Vagina (tissue), 2 donors: ENCODE data around the gene TNFRSF25. TPM values are rescaled to one million over a fixed set of nuclear protein-coding genes. Genes with fewer than 3 reads are reported as not detected.
A peak's percentile ranks its signal among the peaks of the same experiment; 100 is the strongest.
"Not testable (repeated sequence)": the region's sequence is repeated elsewhere in the genome, so short reads cannot be mapped to it uniquely, and the experiment has no call there.

Source experiments
- DNase-seq, 2 donors: peaks; one replicate each; pipeline ENCODE4 v3.0.0-alpha.2; 2017; ENCODE audit errors: extremely low spot score in 2 of 2
- H3K27ac ChIP-seq: fragments of 200-600 bp; sonication (generic); one replicate; pipeline ENCODE4 v1.5.1; 2019
- H3K27me3 ChIP-seq: fragments of 200-600 bp; sonication (generic); one replicate; pipeline ENCODE4 v1.5.1; 2019
- H3K36me3 ChIP-seq, 2 donors: fragments of 200-600 bp; sonication (generic); one replicate each; pipeline ENCODE4 v1.5.1; 2017 to 2019
- H3K4me1 ChIP-seq: fragments of 200-600 bp; sonication (generic); one replicate; pipeline ENCODE4 v1.5.1; 2019
- H3K4me3 ChIP-seq, 2 donors: fragments of 200-600 bp; sonication (generic); 1 replicate in 1 of 2; 2 replicates in 1 of 2; pipeline ENCODE4 v1.5.1; 2016 to 2019
- H3K9me3 ChIP-seq: fragments of 200-600 bp; sonication (generic); one replicate; pipeline ENCODE4 v1.5.1; 2019
- POLR2A ChIP-seq, 2 donors: fragments of 450-650 bp; IDR thresholded peaks; one replicate each; pipeline ENCODE4 v1.6.1; 2017; ENCODE audit warnings: antibody characterized with exemption in 2 of 2, mild to moderate bottlenecking in 2 of 2, moderate library complexity in 2 of 2
- POLR2AphosphoS5 ChIP-seq, 2 donors: sonication (generic); formaldehyde crosslinking; IDR thresholded peaks; one replicate each; pipeline ENCODE4 v1.9.0; 2017; ENCODE audit warnings: antibody characterized with exemption in 2 of 2, mild to moderate bottlenecking in 2 of 2, low read depth in 1 of 2; ENCODE audit not compliant: insufficient read depth in 1 of 2
- intact Hi-C: fragments of 100-400 bp; cut with DNase I; formaldehyde crosslinking; loops from one replicate; pipeline ENCODE4 v1.15.1; 2023
- total RNA-seq: library from RNA; depleted of rRNA; stranded (reverse); fragments of >200 nt; gene quantifications from one replicate; pipeline ENCODE4 v1.2.3, GENCODE V29; 2016
- TF ChIP-seq, protein P1 (sequence below), 3 experiments: fragments of 450-650 bp in 2 of 3; fragments of 200-600 bp in 1 of 3; sonication (generic) in 1 of 3; IDR thresholded peaks; one replicate each; pipeline ENCODE4 v1.5.1; 2017 to 2019; ENCODE audit warnings: antibody characterized with exemption in 3 of 3, mild to moderate bottlenecking in 2 of 3, moderate library complexity in 2 of 3

Gene TNFRSF25
- total RNA-seq, 1 donor from 2014 or later, result 32.7 TPM

DNA sequence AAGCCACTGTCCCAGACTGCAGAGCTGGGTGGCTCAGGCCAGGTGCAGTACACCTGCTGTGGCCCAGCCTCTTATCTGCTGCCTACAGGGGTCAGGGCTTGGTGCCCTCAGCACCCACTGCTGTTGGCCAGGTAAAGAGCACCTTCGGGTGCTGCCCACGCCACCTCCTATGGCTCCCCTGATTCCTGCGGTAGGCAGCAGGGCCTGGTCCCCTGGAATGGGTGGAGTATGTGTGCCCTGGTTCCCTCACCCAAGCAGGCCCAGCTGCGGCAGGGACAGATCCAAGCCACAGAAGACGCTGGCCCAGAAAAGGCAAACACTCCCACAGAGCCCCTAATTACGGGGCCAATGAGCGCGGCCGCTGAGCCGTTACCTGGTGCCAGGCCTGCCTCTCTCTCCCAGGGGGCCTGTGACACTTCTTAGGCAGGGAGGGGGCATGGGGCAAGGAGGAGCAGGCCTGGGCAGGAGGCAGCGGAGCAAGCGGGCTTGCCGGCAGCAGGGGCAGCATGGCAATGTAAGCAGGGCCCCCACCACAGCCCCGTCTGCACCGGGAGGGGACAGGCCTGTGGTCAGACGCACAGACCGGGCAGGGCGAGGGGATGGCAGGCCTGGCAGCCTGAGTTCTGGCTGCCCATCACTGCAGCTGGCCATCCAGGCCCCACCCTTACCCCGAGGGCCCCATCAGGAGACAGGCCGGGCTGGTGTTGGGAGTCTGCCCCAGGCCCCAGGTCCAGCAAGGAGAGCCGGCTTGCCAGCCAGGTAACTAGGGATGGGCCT, 22.4 kb downstream of the TNFRSF25 start:
- Histone ChIP-seq H3K36me3 (no peaks in the 10 kb centered on the region), H3K4me3 (no peak overlapping the region), H3K9me3 (no peaks in the 10 kb centered on the region), H3K4me1 (peaks cover 26% of the 10 kb centered on the region), H3K27ac (no peak overlapping the region), H3K27me3 (no peaks in the 10 kb centered on the region)
- intact Hi-C loops, result no loop called here
- TF ChIP-seq POLR2AphosphoS5 (IDR thresholded peaks at IDR 0.05; ENCODE audit: insufficient read depth in 1 of 2, low read depth in 1 of 2) (no peak), POLR2A (IDR thresholded peaks at IDR 0.05) (no peak)
- TF ChIP-seq, protein P1, sequence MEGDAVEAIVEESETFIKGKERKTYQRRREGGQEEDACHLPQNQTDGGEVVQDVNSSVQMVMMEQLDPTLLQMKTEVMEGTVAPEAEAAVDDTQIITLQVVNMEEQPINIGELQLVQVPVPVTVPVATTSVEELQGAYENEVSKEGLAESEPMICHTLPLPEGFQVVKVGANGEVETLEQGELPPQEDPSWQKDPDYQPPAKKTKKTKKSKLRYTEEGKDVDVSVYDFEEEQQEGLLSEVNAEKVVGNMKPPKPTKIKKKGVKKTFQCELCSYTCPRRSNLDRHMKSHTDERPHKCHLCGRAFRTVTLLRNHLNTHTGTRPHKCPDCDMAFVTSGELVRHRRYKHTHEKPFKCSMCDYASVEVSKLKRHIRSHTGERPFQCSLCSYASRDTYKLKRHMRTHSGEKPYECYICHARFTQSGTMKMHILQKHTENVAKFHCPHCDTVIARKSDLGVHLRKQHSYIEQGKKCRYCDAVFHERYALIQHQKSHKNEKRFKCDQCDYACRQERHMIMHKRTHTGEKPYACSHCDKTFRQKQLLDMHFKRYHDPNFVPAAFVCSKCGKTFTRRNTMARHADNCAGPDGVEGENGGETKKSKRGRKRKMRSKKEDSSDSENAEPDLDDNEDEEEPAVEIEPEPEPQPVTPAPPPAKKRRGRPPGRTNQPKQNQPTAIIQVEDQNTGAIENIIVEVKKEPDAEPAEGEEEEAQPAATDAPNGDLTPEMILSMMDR (IDR thresholded peaks at IDR 0.05), result no peak
- no peak for DNase-seq

DNA sequence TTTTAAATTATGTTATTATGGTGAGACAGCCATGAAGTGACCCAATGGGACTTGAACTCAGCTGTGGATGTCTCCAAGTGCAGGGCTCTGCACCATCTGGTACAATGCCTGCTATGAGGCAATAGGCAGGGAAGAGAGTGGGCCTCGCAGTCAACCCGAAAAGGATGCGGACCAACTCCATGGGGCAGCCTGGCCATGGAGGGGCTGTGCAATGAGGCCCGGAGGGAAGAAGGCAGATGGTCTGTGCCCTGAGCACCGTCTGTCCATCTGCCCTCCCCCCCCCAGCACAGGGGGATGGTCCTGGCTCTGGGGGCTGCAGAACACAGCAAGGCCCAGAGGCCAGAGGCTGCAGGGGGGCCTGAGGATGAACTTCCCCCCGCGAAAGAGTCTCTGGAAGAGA, 24.4 kb downstream of the TNFRSF25 start:
- TF ChIP-seq, protein P1 (IDR thresholded peaks at IDR 0.05), result no peak
- TF ChIP-seq POLR2A (IDR thresholded peaks at IDR 0.05) (no peak), POLR2AphosphoS5 (IDR thresholded peaks at IDR 0.05; ENCODE audit: insufficient read depth in 1 of 2, low read depth in 1 of 2) (no peak)
- no peaks in the 10 kb centered on the region for H3K27me3 ChIP-seq
- no peak overlapping the region for H3K27ac ChIP-seq
- DNase-seq, result no peak
- peaks cover 9% of the 10 kb centered on the region for H3K4me1 ChIP-seq
- H3K9me3 ChIP-seq, result no peaks in the 10 kb centered on the region
- no peak overlapping the region for H3K4me3 ChIP-seq
- intact Hi-C loops, result no loop called here
- no peaks in the 10 kb centered on the region for H3K36me3 ChIP-seq

DNA sequence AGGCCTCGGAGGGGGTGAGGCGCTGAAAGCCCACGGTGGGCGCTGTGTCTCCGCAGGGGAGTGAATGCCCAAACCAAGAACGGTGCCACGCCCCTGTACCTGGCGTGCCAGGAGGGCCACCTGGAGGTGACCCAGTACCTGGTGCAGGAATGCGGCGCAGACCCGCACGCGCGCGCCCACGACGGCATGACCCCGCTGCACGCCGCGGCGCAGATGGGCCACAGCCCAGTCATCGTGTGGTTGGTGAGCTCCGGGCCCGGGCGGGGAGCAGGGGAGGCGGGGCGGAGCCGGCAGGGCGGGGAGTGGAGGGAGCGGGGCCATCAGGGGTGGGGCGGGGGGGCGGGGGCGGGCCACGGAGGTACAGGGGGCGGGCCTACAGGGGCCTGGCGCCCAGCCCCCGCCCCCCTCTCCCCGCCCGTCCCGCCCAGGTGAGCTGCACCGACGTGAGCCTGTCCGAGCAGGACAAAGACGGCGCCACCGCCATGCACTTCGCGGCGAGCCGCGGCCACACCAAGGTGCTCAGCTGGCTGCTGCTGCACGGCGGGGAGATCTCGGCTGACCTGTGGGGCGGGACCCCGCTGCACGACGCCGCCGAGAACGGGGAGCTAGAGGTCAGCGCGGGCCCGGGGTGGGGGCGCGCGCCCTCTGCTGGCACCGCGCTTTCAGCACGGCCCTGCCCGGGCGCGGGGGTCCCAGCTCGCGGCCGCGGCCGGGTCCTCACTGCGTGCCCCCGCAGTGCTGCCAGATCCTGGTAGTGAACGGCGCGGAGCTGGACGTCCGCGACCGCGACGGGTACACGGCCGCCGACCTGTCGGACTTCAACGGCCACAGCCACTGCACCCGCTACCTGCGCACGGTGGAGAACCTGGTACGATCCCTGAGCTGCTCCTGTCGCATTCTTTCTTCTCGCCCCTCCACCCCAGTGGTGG, 25.5 kb downstream of the TNFRSF25 start:
- Histone ChIP-seq H3K36me3 (no peaks in the 10 kb centered on the region), H3K9me3 (no peaks in the 10 kb centered on the region), H3K4me1 (peaks cover 9% of the 10 kb centered on the region), H3K27me3 (no peaks in the 10 kb centered on the region), H3K4me3 (peak overlapping the region in 1 of 2 donors; percentile 16), H3K27ac (no peak overlapping the region)
- TF ChIP-seq POLR2AphosphoS5 (IDR thresholded peaks at IDR 0.05; ENCODE audit: insufficient read depth in 1 of 2, low read depth in 1 of 2), result no peak
- no peak for TF ChIP-seq POLR2A (IDR thresholded peaks at IDR 0.05)
- TF ChIP-seq, protein P1 (IDR thresholded peaks at IDR 0.05), result no peak
- intact Hi-C loops, result no loop called here
- no peak for DNase-seq

DNA sequence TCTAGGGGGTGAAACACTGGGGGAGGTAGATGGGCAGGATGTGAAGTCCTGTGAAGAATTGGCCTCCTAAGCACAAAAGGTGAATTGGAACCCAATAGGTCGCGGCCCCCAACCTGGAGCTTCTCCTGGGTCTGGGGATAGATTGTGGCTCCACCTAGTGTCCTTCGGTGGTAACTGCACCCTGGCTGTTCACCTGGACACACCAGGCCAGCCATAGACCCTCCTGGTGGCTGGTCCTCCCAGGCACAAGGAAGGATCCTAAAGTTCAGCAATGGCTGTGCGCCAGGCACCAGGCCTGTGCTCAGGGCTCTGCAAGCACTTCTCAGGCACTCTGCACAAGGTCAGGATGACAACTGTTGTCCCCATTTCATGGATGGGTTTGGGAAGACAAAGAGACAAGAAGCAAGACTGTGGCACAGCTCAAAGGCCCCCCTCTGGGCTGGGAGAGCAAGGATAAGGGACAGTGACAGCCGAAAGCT, 27.9 kb downstream of the TNFRSF25 start:
- Histone ChIP-seq H3K4me3 (no peak overlapping the region), H3K9me3 (no peaks in the 10 kb centered on the region), H3K36me3 (no peaks in the 10 kb centered on the region), H3K27ac (no peak overlapping the region), H3K27me3 (no peaks in the 10 kb centered on the region), H3K4me1 (peaks cover 9% of the 10 kb centered on the region)
- no peak for TF ChIP-seq POLR2A (IDR thresholded peaks at IDR 0.05)
- TF ChIP-seq, protein P1 (IDR thresholded peaks at IDR 0.05), result peak; percentile 46 to 89 (median 85)
- TF ChIP-seq POLR2AphosphoS5 (IDR thresholded peaks at IDR 0.05; ENCODE audit: insufficient read depth in 1 of 2, low read depth in 1 of 2), result no peak
- no peak for DNase-seq
- intact Hi-C loops, result loop anchor here (10.0 kb wide), 2 partner anchors 73 to 193 kb away; partner anchors contain the start of gene HES3

DNA sequence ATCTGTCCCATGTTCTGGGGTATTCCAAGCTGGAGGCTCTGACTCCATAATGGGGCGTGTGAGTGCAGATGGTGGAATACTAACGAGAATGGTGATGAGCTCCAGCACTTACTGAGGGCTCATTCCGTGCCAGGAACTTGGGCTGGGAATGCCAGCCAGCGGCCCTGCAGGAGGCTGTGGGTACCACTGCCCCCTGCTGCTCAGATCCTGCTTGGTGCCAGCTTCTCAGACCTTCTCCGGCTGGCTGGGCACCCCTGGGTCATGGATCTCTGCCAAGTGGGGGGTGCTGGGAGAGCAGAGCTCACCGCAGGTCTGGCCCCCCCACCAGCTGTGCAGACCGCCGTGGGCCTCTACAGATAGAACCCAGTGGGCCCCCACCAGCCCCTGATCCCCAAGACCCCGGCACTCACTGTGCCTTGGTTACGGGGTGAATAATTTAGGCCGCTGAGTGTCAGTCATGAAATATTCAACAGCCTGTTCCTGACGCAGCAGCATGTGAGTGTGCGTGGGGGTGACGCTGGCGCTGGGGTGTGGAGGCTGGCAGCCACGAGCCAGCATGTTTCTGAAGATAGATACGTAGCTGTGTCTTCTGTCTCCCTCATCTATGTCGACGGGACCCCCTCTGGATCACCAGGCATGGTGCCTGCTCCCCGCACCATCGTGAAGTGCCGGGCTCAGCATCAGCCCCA, 28.8 kb downstream of the TNFRSF25 start:
- H3K27me3 ChIP-seq, DNase-seq, H3K9me3 ChIP-seq, H3K36me3 ChIP-seq, H3K27ac ChIP-seq, H3K4me3 ChIP-seq, H3K4me1 ChIP-seq: not testable (repeated sequence)
- intact Hi-C loops, result loop anchor here (10.0 kb wide), 2 partner anchors 72 to 192 kb away; partner anchors contain the start of gene HES3

DNA sequence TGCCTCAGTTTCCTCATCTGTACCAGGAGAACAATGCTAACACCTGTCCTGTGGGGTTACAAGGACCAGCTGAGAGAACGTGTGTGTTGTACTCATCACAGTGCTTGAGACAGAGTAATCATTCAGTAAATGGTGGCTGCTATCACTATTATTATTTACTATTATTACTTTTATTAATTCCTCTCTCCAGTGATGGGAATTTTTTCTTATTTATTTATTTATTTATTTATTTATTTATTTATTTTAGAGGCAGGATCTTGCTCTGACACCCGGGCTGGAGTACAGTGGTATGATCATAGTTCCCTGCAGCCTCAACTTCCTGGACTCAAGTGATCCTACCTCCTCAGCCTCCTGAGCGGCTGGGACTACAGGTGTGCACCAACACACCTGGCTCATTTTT, 29.7 kb downstream of the TNFRSF25 start:
- H3K9me3 ChIP-seq, H3K27ac ChIP-seq, H3K4me3 ChIP-seq, H3K27me3 ChIP-seq, H3K4me1 ChIP-seq, H3K36me3 ChIP-seq, DNase-seq: not testable (repeated sequence)
- intact Hi-C loops, result loop anchor here (10.0 kb wide), 2 partner anchors 71 to 191 kb away; partner anchors contain the start of gene HES3
